NCI-H187 treated with DMSO at 0.1 percent for 48 hours (cell line): Measurements from ENCODE around the gene NUMB.

Experiments used
- DNase-seq: peaks from one replicate; lab custom pipeline; 2025; lab: John Stamatoyannopoulos, UW

The NUMB gene

DNA sequence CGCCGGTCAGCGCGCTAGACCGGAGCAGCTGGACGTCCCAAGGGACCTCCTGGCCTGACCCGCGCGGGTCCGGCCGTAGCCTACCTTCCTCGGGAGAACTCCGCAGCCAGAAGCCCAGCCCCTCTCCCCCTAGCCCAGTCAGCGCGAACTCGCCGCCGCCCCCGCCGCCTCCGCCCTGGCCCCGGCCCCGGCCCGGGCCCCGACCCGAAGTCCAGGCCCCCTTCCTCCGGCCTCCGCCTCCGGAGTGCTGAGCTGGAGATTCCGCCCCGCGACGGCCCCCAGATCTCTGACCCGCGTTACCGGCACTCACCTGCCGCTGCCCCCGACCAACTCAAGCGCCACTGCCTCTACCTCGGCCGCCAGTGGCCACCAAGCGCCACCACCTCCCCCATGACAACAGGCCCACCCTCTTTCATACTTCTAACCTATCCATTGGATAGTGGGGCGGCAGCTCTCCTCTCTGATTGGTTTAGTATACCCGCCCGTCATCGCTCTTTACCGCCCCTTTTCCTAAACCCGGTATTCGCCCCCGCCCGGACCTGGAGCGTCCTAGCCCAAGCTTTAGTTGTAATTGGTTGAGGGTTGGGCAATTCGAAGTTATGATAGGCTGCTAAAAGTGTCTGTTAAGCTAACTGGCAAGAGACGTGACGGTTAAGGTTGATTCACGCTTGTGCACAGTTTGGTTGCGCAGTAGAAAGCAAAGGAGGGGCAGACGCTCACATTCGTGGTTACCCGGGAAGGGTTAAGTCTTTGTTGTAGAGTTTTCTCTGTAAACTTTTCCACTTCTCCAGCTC, at the start of gene NUMB:
TSS of gene NUMB (minus strand) at position 364 of the 794 bp plus-strand sequence. CDS start 102,795 bp downstream, outside the sequence.
- DNase-seq, result peak; percentile 99

DNA sequence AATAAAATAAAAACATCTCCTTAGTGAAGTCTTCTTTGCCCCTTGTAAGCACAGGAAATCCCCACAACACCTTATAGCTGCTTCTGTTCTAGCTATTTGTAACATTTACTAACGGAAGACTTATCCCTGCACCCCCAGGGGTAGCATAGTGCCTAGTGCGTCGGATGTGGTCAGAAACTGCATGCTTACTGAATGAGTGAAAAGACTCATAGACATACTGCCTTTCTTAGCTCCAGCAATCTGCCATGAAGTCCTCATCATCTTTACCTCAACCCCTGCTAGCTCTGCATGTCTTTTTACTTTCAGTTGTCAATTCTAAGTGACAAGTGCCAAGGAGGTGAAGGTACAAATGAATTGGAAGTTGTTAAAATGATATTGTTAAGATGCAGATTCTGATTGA, 45.3 kb upstream of the NUMB start:
- DNase-seq, result no peak

DNA sequence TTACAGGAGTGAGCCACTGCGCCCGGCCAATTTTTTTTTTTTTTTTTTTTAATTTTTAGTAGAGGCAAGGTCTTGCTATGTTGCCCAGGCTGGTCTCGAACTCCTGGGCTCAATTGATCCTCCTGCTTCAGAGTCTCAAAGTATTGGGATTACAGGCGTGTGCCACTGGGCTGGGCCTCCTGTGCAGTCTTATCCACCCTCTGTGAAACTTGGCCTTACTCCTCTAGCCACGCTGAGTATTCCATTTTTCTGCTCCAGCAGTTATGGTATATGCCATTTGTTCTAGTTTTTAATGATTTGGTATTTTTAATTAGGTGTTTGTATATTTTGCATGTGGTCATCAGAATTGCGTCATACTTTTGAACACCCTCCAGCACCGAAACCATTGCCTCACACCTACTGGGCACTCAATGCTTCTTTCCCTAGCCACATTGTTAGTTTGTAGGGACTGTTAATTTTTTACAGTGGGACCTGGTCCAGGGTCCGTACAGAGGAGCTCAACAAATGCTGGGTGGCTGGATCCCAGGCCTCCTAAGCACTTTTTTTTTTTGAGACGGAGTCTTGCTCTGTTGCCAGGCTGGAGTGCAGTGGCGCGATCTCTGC, 43.8 kb upstream of the NUMB start:
- no peak for DNase-seq

GRCh38 chr14:73500360-73500759, 42.0 kb upstream of the NUMB start:
- DNase-seq, result no peak

DNA sequence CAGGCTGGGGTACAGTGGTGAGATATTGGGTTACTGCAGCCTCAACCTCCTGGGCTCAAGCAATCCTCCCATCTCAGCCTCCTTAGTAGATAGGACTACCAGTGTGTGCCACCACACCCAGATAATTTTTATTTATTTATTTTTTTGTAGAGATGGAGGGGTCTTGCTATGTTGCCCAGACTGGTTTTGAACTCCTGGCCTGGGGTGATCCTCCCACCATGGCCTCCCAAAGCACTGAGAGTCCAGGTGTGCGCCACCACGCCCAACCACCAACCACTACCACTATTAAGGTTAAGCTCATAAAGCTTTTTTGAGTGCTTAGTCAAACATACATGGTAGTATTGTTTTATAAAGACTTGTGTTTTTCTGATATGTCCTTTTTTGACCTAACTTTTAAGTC, 36.2 kb upstream of the NUMB start:
- DNase-seq, result no peak

- DNase-seq, result no peak
These were observed 34.3 kb upstream of the NUMB start for GRCh38 chr14:73492670-73493069.

DNA sequence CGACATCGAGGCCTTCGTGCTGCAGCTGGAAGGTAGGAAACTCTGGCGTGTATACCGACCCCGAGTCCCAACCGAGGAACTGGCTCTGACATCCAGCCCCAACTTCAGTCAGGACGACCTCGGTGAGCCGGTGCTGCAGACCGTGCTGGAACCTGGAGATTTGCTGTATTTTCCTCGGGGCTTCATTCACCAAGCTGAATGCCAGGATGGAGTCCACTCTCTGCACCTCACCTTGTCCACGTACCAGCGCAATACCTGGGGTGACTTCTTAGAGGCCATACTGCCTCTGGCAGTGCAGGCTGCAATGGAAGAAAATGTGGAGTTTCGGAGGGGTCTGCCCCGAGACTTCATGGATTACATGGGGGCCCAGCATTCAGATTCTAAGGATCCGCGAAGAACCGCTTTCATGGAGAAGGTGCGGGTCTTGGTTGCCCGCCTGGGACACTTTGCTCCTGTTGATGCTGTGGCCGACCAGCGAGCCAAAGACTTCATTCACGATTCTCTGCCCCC, 33.8 kb upstream of the NUMB start:
- no peak for DNase-seq

- DNase-seq, result no peak
These were observed 33.1 kb upstream of the NUMB start for GRCh38 chr14:73491256-73492042.

DNA sequence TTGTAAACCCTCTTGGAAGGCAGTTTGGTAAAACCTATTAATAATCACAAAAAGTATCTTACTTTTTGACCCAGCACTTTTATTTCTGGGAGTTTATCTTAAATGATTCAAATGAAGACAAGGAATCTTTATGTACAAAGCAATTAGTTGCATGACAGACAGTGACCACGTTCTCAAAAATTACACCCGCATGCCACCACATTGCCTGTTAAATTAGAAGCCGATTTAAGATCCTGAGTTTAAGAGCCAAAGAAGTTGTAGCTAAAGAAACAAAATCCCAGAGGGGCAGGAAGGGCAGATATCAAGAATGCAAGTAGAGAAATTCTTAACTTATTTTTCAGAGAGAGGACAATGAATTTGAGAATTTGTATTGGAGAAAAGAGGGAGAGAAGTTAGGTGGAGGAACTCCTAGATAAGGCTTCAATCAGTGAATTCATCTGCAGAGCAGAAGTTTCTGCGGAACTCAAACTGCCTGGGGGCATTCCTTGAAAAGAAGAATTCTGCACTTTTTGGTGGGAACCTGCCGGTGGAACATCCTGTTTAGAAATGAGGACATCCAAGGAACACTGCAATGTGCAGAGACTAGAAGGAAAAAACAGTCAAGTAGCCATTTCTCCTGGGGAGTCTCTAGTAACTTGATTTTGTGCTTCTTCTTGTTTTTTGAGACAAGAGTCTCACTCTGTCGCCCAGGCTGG, 31.3 kb upstream of the NUMB start:
- DNase-seq, result no peak

DNA sequence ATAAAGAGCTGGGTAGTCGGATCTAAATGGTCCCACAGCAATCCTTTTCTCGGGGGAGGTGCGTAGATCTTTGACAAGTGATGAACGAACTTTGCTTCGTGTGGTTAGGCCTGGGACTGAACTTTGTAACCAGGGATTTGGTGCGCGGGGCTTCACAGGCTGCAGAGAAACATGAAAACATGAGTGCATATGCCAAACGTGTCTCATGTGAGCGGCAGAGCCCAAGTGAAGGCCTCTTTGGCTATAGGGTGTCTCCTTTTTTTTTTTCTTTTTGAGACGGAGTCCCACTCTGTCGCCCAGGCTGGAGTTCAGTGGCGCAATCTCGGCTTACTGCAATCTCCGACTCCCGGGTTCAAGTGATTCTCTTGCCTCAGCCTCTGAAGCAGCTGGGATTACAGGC, 20.3 kb upstream of the NUMB start:
- no peak for DNase-seq

GRCh38 chr14:73477618-73478266, 19.4 kb upstream of the NUMB start:
- DNase-seq, result no peak

DNA sequence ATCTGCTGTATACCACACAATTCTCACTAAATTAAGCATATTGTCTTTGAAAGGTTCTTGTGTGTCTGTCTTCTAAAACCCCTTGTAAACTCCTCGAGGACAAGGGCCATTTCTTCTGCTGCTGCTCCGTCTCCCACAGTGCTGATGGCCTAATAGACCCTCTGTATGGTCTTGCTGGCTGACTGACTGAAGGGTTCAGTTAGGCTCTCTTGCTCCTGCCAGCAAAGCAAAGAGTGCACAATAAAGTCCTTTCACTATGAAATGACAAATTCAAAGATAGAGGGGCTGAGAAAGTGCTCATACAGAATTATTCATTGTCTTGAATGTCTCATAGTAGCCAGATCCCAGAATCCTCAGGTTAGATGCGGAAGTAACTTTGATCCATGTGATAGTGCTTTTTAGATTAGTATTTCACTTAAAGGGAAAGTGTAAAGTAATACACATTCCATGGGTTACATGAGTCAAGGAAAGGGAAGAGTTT, 18.1 kb upstream of the NUMB start:
- no peak for DNase-seq

DNA sequence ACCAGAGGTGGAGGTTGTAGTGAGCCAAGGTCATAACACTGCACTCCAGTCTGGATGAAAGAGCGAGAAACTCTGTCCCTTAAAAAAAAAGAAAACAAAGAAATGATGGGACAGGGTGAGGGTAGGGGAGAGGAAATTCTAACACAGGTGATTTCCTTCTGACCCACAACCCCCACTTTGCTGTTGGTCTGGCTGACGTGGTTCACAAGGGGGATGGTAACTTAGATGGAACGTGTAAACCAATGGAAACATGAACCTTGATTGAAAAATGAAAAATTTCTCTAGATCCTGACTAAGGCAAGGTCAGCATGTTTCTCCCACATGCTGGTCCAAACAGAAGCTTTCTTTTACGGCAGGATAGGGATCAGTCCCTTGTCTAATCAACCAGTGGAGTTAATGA, 16.6 kb upstream of the NUMB start:
- DNase-seq, result no peak

- peak; percentile 53 for DNase-seq
These were observed 14.1 kb upstream of the NUMB start for GRCh38 chr14:73472185-73473114.

DNA sequence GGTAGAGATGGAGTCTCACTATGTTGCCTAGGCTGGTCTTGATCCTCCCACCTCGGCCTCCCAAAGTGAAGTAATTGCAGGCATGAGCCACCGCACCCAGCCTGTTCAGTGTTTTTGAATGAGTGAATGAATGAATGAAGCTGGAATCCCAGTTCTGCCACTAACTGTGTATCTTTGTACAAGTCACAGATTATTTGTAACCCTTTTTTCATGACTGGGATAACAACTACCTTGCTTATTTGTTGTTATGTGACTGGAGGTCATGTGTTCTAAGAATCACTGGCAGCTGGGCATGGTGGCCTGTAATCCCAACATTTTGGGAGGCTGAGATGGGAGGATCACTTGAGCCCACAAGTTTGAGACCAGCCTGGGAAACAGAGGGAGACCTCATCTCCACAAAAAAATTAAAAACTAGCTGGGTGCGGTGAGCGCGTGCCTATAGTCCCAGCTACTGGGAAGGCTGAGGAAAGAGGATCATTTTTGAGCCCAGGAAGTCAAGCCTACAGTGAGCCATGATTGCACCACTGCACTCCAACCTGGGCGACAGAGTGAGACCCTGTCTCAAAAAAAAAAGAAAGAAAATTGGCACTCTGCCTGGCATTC, 13.3 kb upstream of the NUMB start:
- no peak for DNase-seq

DNA sequence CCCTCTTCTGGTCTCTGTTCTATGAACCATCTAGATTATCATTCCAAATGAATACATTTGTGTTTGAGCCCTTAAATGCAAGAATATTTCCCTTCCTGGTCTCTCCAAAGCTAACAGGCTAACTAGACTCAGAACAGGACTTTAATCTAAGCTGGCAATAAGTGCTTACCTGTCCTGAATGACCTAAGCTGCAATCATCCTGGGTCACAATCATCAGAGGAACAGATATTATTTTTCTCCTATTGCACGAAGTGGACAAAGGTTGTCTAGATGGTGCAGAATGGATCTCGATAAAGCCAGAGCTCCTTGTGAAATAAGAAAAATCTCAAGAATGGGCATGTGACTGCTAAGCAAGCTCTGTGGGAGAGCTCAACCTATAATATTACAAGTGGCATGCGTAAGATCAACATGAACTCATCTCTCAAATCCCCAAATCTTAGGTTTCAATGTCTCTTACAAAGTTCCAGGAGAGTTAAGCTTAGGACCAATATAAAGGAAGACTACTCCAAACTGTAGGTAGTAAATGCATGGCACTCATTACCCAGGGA, 10.6 kb upstream of the NUMB start:
- no peak for DNase-seq

- DNase-seq, result no peak
These were observed 9.5 kb upstream of the NUMB start for GRCh38 chr14:73467800-73468199.

DNA sequence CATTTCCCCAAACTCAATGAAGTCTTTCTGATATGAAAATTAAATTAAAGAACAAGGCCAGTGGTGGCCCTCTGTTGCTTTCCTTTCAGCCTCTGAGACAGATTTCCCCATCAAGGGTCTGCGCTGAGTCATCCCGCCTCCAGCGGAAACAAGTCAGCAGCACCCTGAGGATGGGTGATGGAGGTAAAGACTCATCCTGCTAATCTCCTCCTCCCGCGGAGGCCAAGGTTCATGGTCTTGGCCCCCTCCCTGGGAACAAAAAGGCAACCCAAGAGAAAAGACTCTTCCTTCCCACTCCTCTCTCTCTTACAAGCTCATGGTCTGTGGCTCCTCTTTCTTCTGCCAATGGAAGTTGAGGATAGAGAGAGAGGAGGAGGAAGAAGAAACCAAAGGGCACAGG, 9.0 kb upstream of the NUMB start:
- no peak for DNase-seq

DNA sequence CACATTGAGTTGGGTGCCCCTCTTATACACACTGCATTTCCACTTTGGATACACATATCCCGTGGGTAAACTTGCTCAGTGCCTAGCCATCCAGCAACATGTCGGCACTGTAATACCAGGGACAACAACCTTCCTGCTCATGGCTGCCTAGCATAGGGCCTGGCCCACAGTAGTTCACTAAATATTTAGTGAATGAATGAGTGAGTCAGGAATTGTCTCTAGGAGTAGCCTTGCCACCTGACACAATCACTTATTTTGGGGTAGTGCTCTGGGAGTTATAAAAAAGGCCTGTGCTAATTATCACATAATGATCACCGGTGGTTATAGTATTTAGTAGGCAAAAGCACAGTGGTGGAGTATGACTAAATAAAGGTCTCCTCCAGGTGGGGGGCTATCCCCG, 8.5 kb upstream of the NUMB start:
- no peak for DNase-seq
